ENCODE data around the gene HRK.

Gene HRK

DNA sequence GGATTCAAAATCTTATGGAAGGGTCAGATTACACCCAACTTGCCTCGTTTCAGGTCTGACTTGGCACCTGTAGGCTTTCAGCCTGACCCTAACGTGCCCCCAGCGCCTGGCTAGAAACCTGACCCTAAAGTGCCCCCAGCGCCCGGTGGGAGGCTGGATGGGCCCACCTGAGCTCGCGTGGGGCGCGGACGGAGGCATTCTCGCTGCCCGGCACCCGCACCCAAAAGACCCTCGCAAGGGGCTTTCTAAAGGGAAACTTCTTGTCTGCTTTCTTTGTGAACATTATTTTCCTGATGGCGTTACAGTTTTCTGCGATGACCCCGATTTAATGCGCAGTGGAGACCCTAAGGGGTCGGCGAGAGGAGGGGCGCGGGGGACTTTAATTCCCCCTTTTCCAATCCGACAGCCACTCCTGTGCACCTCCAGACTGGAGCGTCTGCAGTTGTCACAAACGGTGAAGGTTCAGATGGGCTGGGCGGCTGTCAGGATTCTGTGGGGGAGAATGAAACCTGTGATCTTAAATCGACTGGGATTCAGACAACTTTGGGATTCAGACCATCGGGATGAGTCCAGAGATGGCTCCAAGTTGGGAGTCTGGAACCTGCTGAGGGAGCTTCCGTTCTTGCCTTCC, 751 bp upstream of the HRK start:
- Histone ChIP-seq H3K27me3 (peaks cover 0 to 76% of the 10 kb centered on the region in 2 donors), H3K4me1 (peaks cover 5 to 47% (median 36%) of the 10 kb centered on the region in 4 donors), H3K9me3 (no peaks in the 10 kb centered on the region), H3K27ac (no peak overlapping the region), H3K4me3 (peak overlapping the region in 1 of 2 donors; percentile 45), H3K36me3 (no peaks in the 10 kb centered on the region)
- no peak for DNase-seq
- intact Hi-C loops (cut with DNase I; ENCODE audit: low total_unique reads): loop anchor here (2.0 kb wide), 1 partner anchor 179 kb away; no protein-coding TSS in a partner anchor
- TF ChIP-seq, protein P1, sequence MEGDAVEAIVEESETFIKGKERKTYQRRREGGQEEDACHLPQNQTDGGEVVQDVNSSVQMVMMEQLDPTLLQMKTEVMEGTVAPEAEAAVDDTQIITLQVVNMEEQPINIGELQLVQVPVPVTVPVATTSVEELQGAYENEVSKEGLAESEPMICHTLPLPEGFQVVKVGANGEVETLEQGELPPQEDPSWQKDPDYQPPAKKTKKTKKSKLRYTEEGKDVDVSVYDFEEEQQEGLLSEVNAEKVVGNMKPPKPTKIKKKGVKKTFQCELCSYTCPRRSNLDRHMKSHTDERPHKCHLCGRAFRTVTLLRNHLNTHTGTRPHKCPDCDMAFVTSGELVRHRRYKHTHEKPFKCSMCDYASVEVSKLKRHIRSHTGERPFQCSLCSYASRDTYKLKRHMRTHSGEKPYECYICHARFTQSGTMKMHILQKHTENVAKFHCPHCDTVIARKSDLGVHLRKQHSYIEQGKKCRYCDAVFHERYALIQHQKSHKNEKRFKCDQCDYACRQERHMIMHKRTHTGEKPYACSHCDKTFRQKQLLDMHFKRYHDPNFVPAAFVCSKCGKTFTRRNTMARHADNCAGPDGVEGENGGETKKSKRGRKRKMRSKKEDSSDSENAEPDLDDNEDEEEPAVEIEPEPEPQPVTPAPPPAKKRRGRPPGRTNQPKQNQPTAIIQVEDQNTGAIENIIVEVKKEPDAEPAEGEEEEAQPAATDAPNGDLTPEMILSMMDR (IDR thresholded peaks at IDR 0.05): no peak

DNA sequence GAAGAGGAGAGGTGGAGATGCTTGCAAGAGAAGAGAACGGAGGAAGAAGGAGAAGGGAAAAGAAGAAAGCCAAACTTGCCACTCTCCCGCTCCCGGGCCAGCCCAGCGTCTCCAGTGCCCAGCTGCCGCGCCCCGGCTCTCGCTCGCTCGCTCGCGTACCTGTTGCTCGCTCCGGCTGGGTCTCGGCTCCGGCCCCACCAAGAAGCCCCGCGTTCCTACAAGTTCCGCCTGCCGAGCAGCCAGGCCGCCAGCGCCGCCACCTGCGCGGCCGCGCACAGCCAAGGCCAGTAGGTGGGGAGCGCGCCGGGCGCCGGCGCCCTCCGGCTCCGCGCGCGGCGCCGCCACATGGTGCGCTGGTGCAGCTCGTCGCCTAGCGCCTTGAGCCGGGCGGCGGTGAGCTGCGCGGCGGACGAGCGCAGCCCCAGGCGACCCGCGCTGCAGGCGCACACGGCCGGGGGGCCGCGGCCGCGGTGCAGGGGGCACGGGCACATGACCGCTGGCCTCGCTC, 370 bp downstream of the HRK start:
- no peaks in the 10 kb centered on the region for H3K9me3 ChIP-seq
- TF ChIP-seq, protein P1 (IDR thresholded peaks at IDR 0.05): peak in 1 of 2 experiments; percentile 15
- H3K27me3 ChIP-seq: peaks cover 0 to 87% of the 10 kb centered on the region in 2 donors
- H3K4me1 ChIP-seq: peaks cover 5 to 47% (median 36%) of the 10 kb centered on the region in 4 donors
- no peak for DNase-seq
- H3K4me3 ChIP-seq: peak overlapping the region; percentile 38 to 45
- H3K36me3 ChIP-seq: no peaks in the 10 kb centered on the region
- intact Hi-C loops (cut with DNase I; ENCODE audit: low total_unique reads): no loop called here
- H3K27ac ChIP-seq: no peak overlapping the region

DNA sequence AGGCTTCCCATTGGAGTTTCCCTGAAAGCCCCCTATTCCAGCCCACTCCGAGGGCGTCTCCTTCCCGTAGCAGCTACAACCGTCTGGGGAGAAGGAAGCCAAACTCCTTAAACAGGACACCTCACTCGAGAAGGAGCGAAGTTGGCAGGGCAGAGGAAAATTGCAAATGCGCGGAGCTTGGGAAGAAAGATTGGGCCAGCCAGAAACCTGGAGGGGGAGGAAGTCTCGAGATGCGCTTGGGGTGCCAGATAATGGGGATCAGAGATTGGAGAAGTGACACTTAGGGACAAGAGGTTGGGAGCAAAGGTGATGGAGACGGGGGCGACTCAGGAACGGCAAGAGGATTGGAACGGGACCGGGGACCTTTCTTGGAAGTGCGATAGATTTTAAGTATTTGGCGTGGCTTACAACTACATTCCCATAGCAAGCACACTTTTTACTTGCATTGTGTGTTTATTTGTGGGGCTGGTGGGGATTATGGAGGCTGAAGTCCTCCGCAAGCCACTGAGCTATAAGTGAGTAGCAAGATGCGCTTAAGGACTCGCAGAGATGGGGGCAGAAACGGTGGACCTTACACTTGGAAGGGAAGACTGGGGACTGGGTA, 926 bp downstream of the HRK start:
- TF ChIP-seq, protein P1 (IDR thresholded peaks at IDR 0.05): no peak
- H3K9me3 ChIP-seq: no peaks in the 10 kb centered on the region
- no peaks in the 10 kb centered on the region for H3K36me3 ChIP-seq
- peak overlapping the region; percentile 38 to 45 for H3K4me3 ChIP-seq
- peaks cover 5 to 47% (median 36%) of the 10 kb centered on the region in 4 donors for H3K4me1 ChIP-seq
- no peak overlapping the region for H3K27ac ChIP-seq
- intact Hi-C loops (cut with DNase I; ENCODE audit: low total_unique reads): no loop called here
- peaks cover 0 to 93% of the 10 kb centered on the region in 2 donors for H3K27me3 ChIP-seq
- no peak for DNase-seq

DNA sequence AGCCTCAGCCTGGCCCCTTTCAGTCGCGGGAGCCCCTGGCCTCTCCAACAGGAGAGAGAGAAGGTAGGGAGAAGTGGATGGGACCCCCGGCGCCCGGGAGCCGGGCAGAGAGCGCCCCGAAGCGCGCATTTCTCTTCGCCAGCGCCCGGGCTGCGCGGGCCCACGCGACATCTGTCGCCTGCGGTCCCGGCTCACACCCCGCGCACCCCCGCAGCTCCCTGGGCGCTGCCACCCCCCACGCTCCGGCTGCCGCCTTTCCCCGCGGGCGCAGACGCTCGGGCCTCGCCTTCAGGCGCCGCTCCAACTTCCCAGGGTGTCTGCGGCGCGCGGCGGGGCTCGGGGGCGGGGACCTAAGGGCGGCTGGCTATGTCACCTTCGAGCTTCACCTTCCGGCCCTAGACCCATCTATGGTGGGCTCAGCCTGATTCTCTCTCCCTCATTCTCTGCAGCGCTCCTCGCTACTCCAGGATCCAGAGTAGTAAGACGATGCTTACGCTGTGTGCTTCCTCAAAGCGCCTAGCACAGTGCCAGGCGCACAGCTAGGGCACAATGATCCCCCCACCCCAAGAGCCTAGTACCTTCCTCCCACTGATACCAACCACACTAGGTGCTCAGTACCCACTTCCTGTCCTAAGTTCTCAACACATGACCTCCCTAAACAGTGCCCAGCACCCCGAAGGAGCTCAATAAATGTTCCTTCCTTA, 1.6 kb downstream of the HRK start:
- Histone ChIP-seq H3K36me3 (no peaks in the 10 kb centered on the region), H3K4me3 (peak overlapping the region; percentile 32 to 43), H3K27ac (no peak overlapping the region), H3K9me3 (peaks cover 0 to 6% (median 5%) of the 10 kb centered on the region in 3 donors), H3K4me1 (peaks cover 5 to 47% (median 36%) of the 10 kb centered on the region in 4 donors), H3K27me3 (peaks cover 0 to 96% of the 10 kb centered on the region in 2 donors)
- no peak for DNase-seq
- TF ChIP-seq, protein P1 (IDR thresholded peaks at IDR 0.05): no peak
- intact Hi-C loops (cut with DNase I; ENCODE audit: low total_unique reads): no loop called here

DNA sequence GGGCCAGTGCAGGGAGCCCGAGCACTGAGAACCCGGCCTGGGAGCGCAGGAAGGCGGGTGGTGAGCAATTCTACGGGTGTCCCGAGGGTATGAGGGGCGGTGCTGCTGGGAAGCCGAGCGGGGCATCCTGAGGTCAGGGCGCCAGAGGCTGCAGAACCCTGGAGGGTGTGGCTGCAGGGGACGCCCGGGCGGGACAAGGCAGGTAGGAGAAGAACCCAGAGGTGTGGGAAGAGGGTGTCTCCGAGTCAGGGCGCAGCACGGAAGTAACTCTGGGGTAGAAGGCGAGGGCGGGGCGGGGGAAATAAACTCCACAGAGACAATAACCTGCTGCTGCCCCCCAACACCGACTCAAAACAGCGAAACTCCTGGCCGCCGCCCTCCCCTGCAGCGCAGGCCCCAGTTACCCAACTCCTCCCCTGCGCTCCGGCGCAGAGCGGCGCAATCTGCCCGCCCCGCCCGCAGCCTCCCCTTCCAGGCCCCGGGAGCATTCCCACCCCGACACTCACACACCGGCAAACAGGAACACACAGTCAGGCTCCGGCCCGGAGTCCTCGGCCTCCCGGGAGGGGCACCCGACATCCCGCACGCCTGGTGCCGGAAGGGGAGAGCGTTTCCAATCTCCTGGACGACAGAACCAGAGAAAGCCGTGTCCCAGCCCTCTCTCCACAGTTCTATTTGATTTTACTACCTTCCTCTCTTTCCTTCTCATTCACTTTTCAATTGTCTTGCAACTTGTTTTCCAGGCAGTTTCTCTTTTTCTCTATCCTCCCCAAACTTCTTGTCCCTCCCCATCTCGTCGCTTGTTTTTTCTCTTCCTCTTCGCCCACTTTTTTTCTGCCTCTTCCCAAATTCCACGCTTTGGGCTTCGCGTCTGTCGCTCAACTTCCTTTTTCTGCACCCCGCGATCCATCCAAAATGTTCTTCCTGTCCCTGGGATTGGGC, 2.4 kb downstream of the HRK start:
- peak overlapping the region; percentile 32 to 43 for H3K4me3 ChIP-seq
- TF ChIP-seq, protein P1 (IDR thresholded peaks at IDR 0.05): no peak
- no peaks in the 10 kb centered on the region for H3K36me3 ChIP-seq
- intact Hi-C loops (cut with DNase I; ENCODE audit: low total_unique reads): no loop called here
- H3K27ac ChIP-seq: no peak overlapping the region
- no peak for DNase-seq
- peaks cover 0 to 97% of the 10 kb centered on the region in 2 donors for H3K27me3 ChIP-seq
- H3K9me3 ChIP-seq: peaks cover 0 to 10% (median 8%) of the 10 kb centered on the region in 3 donors
- H3K4me1 ChIP-seq: peaks cover 5 to 47% (median 36%) of the 10 kb centered on the region in 4 donors

Measured in tibial artery (tissue), 4 donors.